B cell (primary cell): ENCODE measurements around the gene PPARG. TPM values are rescaled to one million over a fixed set of nuclear protein-coding genes. Genes with fewer than 3 reads are reported as not detected.

Experiments used
- ATAC-seq: fragments of 200-7000 bp; cut with Tn5 transposase; one replicate; pipeline ENCODE4 v1.10.0; 2021; ENCODE audit warnings: low read depth, mild to moderate bottlenecking, moderate number of reproducible peaks, moderate library complexity
- CTCF ChIA-PET: fragments of 350-600 bp; sonication (Branson Sonifier 250); formaldehyde crosslinking; loops from one replicate; lab custom pipeline; 2021; ENCODE audit warnings: antibody characterized with exemption, inconsistent platforms; lab: Charles Lee
- POLR2A ChIA-PET: fragments of 350-600 bp; sonication (Branson Sonifier 250); formaldehyde crosslinking; loops from one replicate; lab custom pipeline; 2021; ENCODE audit warnings: antibody characterized with exemption; lab: Charles Lee
- DNase-seq: peaks from one replicate; pipeline ENCODE4 v3.0.0; 2013
- H2AFZ ChIP-seq: 2 replicates; pipeline ENCODE4 v1.6.1; 2012; ENCODE audit warnings: mild to moderate bottlenecking, low read depth, low read length; ENCODE audit not compliant: insufficient read depth, poor library complexity, severe bottlenecking
- H3K27ac ChIP-seq, 2 donors: 1 replicate in 1 of 2; 2 replicates in 1 of 2; pipeline ENCODE4 v1.5.1; 2012 to 2013; ENCODE audit warnings: low read length in 2 of 2, mild to moderate bottlenecking in 2 of 2, moderate library complexity in 1 of 2
- H3K27me3 ChIP-seq, 4 experiments: fragments of 200-600 bp in 1 of 4; sonication (generic) in 1 of 4; replicated peaks in 1 of 4; 1 replicate in 2 of 4; 2 replicates in 2 of 4; pipeline versions ENCODE4 v1.6.1 to v1.7.0; 2013 to 2016; ENCODE audit warnings: low read length in 3 of 4, mild to moderate bottlenecking in 2 of 4, mixed read lengths in 1 of 4, moderate library complexity in 1 of 4; ENCODE audit not compliant: insufficient read depth in 4 of 4, control insufficient read depth in 3 of 4; ENCODE audit errors: control extremely low read depth in 1 of 4
- H3K36me3 ChIP-seq, 2 experiments: replicated peaks in 1 of 2; 1 replicate in 1 of 2; 2 replicates in 1 of 2; pipeline versions ENCODE4 v1.6.1 to v1.7.1; 2013; ENCODE audit warnings: low read length in 1 of 2; ENCODE audit not compliant: insufficient read depth in 2 of 2, control insufficient read depth in 1 of 2; ENCODE audit errors: control extremely low read depth in 1 of 2, extremely low read depth in 1 of 2
- H3K4me1 ChIP-seq, 2 donors: fragments of 200-600 bp in 1 of 2; sonication (generic) in 1 of 2; 1 replicate in 1 of 2; 2 replicates in 1 of 2; pipeline versions ENCODE4 v1.5.1 to v1.6.1; 2013 to 2017; ENCODE audit warnings: low read length in 2 of 2; ENCODE audit not compliant: control insufficient read depth in 2 of 2, insufficient read depth in 2 of 2
- H3K4me2 ChIP-seq: replicated peaks from 2 replicates; pipeline ENCODE3; 2012; ENCODE audit warnings: mild to moderate bottlenecking, low read depth, low read length; ENCODE audit not compliant: poor library complexity, severe bottlenecking
- H3K4me3 ChIP-seq, 5 experiments: fragments of 200-600 bp in 1 of 5; sonication (generic) in 1 of 5; 1 replicate in 3 of 5; 2 replicates in 2 of 5; pipeline versions ENCODE4 v1.5.1 to v1.7.0; 2011 to 2016; ENCODE audit warnings: low read length in 4 of 5, mild to moderate bottlenecking in 4 of 5, low read depth in 2 of 5, control low read depth in 1 of 5, moderate library complexity in 1 of 5; ENCODE audit not compliant: insufficient read depth in 1 of 5; ENCODE audit errors: control extremely low read depth in 1 of 5, extremely low read depth in 1 of 5
- H3K79me2 ChIP-seq: fragments of 200-600 bp; sonication (generic); one replicate; pipeline ENCODE4 v1.6.0; 2016; ENCODE audit warnings: low read length; ENCODE audit not compliant: control insufficient read depth, insufficient read depth
- H3K9ac ChIP-seq: fragments of 200-600 bp; sonication (generic); 2 replicates; pipeline ENCODE4 v1.6.1; 2017; ENCODE audit warnings: mild to moderate bottlenecking, low read length, moderate library complexity
- H3K9me3 ChIP-seq, 3 donors: one replicate each; pipeline versions ENCODE4 v1.6.1 to v1.7.1; 2013; ENCODE audit warnings: low read length in 2 of 3; ENCODE audit not compliant: control insufficient read depth in 2 of 3, insufficient read depth in 1 of 3; ENCODE audit errors: control extremely low read depth in 1 of 3
- H4K20me1 ChIP-seq: 2 replicates; pipeline ENCODE4 v1.6.0; 2012; ENCODE audit warnings: mild to moderate bottlenecking, low read length; ENCODE audit not compliant: insufficient read depth, control insufficient read depth, poor library complexity, severe bottlenecking
- H3K27ac Mint-ChIP-seq: one replicate; pipeline ENCODE4 v1.8.0; 2021; ENCODE audit warnings: mixed read lengths
- H3K27me3 Mint-ChIP-seq: one replicate; pipeline ENCODE4 v1.8.0; 2021; ENCODE audit warnings: mixed read lengths
- H3K4me1 Mint-ChIP-seq: one replicate; pipeline ENCODE4 v1.8.0; 2021; ENCODE audit warnings: mixed read lengths
- H3K4me3 Mint-ChIP-seq: one replicate; pipeline ENCODE4 v1.8.0; 2021; ENCODE audit warnings: mixed read lengths
- H3K9me3 Mint-ChIP-seq: one replicate; pipeline ENCODE4 v1.8.0; 2022; ENCODE audit warnings: mixed read lengths; ENCODE audit not compliant: insufficient read depth
- CTCF ChIP-seq: fragments of 200-600 bp; IDR thresholded peaks from one replicate; pipeline ENCODE4 v1.8.0; 2022; ENCODE audit warnings: antibody characterized with exemption, mild to moderate bottlenecking
- EZH2 ChIP-seq: IDR thresholded peaks from 2 replicates; pipeline ENCODE4 v1.6.1; 2012; ENCODE audit warnings: borderline replicate concordance, low read depth, mild to moderate bottlenecking, moderate library complexity, low read length; ENCODE audit not compliant: insufficient read depth, poor library complexity, severe bottlenecking
- WGBS: methylation state at CpG from one replicate; pipeline ENCODE4 v1.1.5; 2013; ENCODE audit warnings: missing lambda C conversion rate; ENCODE audit not compliant: insufficient coverage; 5-methylcytosine and 5-hydroxymethylcytosine counted together
- intact Hi-C: fragments of 100-400 bp; cut with micrococcal nuclease; formaldehyde crosslinking; loops from one replicate; pipeline ENCODE4 v1.10.0; 2022
- polyA plus RNA-seq: library from polyadenylated mRNA; depleted of rRNA; stranded (reverse); fragments of >200 nt; gene quantifications from 2 replicates; pipeline ENCODE4 v1.2.3, GENCODE V29; 2012
- total RNA-seq, 2 donors: library from RNA; stranded (reverse); fragments of 120-200 nt in 1 of 2; gene quantifications; 1 replicate in 1 of 2; 2 replicates in 1 of 2; pipeline versions ENCODE4 v1.2.3 to v1.2.4, GENCODE V29; 2013 to 2022

PPARG gene
- total and polyA plus RNA-seq, 2 donors (not counting 1 experiment from before 2014, with no cell fraction given): 0.12 to 0.44 TPM

- Histone ChIP-seq H3K9ac (no peak overlapping the region), H3K4me1 (peaks cover 8 to 22% of the 10 kb centered on the region in 2 donors), H3K79me2 (peaks cover 5% of the 10 kb centered on the region), H3K4me2 (no peak overlapping the region), H3K27me3 (no peaks in the 10 kb centered on the region), H3K4me3 (no peak overlapping the region), H2AFZ (peak overlapping the region; percentile 39), H3K27ac (no peak overlapping the region), H4K20me1 (no peaks in the 10 kb centered on the region), H3K9me3 (no peaks in the 10 kb centered on the region), H3K36me3 (no peaks in the 10 kb centered on the region)
- Mint-ChIP-seq H3K4me1 (peaks cover 21% of the 10 kb centered on the region), H3K9me3 (no peaks in the 10 kb centered on the region), H3K27ac (no peak overlapping the region), H3K27me3 (no peaks in the 10 kb centered on the region), H3K4me3 (no peak overlapping the region)
- DNase-seq: peak; percentile 65
- TF ChIP-seq CTCF: peak; percentile 85
- TF ChIP-seq EZH2: no peak
- ChIA-PET POLR2A (no interaction called here), CTCF (interaction anchor here (0.5 to 10.5 kb wide), 24 partner anchors 10 to 1100 kb away, joined by 3 to 200 read pairs (median 3); partner anchors contain the start of genes MKRN2OS and VGLL4)
- WGBS: 29% methylated on average over 9 of the region's 9 CpGs
- intact Hi-C loops: loop anchor here (1.0 to 5.0 kb wide), 2 partner anchors 345 to 407 kb away; no protein-coding TSS in a partner anchor
- peak; percentile 10 for ATAC-seq
Observed at GRCh38 chr3:12479919-12480427, 191.1 kb downstream of the PPARG start.

GRCh38 chr3:12483410-12483809 lies 194.5 kb downstream of the PPARG start:
- no peak for TF ChIP-seq CTCF
- CTCF ChIA-PET: interaction anchor here (1.0 to 10.5 kb wide), 2 partner anchors 11 to 349 kb away, joined by 3 to 200 read pairs; no protein-coding TSS in a partner anchor
- intact Hi-C loops: loop anchor here (5.0 kb wide), 1 partner anchor 404 kb away; no protein-coding TSS in a partner anchor
- peaks cover 9% of the 10 kb centered on the region for H3K79me2 ChIP-seq
- POLR2A ChIA-PET: no interaction called here
- H2AFZ ChIP-seq: peak overlapping the region; percentile 94
- no peaks in the 10 kb centered on the region for H4K20me1 ChIP-seq
- no CpG with 5 or more reads among the region's 1 CpG for WGBS
- H3K27me3 ChIP-seq: no peaks in the 10 kb centered on the region
- peak overlapping the region; percentile 75 to 88 (median 82) for H3K4me3 ChIP-seq
- Mint-ChIP-seq H3K4me3 (peak overlapping the region; percentile 96), H3K9me3 (no peaks in the 10 kb centered on the region), H3K27ac (peak overlapping the region; percentile 90), H3K4me1 (peaks cover 29% of the 10 kb centered on the region), H3K27me3 (no peaks in the 10 kb centered on the region)
- H3K36me3 ChIP-seq: no peaks in the 10 kb centered on the region
- no peaks in the 10 kb centered on the region for H3K9me3 ChIP-seq
- peaks cover 14 to 29% of the 10 kb centered on the region in 2 donors for H3K4me1 ChIP-seq
- no peak for ATAC-seq
- H3K27ac ChIP-seq: peak overlapping the region; percentile 60 to 71
- DNase-seq: no peak
- H3K4me2 ChIP-seq: peak overlapping the region; percentile 83
- peak overlapping the region; percentile 83 for H3K9ac ChIP-seq
